ENCODE results near the gene PMM2.

PMM2 gene

GRCh38 chr16:8892101-8892575, 94.5 kb downstream of the PMM2 start:
- H3K4me3 ChIP-seq (ENCODE audit: low read depth, low read length), result no peak overlapping the region
- no peak for TF ChIP-seq MYC (IDR thresholded peaks at IDR 0.05; ENCODE audit: low read depth, low read length)
- TF ChIP-seq POLR2A (IDR thresholded peaks at IDR 0.05; ENCODE audit: extremely low read depth, insufficient read length), result no peak
- TF ChIP-seq, protein P1, sequence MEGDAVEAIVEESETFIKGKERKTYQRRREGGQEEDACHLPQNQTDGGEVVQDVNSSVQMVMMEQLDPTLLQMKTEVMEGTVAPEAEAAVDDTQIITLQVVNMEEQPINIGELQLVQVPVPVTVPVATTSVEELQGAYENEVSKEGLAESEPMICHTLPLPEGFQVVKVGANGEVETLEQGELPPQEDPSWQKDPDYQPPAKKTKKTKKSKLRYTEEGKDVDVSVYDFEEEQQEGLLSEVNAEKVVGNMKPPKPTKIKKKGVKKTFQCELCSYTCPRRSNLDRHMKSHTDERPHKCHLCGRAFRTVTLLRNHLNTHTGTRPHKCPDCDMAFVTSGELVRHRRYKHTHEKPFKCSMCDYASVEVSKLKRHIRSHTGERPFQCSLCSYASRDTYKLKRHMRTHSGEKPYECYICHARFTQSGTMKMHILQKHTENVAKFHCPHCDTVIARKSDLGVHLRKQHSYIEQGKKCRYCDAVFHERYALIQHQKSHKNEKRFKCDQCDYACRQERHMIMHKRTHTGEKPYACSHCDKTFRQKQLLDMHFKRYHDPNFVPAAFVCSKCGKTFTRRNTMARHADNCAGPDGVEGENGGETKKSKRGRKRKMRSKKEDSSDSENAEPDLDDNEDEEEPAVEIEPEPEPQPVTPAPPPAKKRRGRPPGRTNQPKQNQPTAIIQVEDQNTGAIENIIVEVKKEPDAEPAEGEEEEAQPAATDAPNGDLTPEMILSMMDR (IDR thresholded peaks at IDR 0.05; ENCODE audit: low read depth, low read length), result no peak
- TF ChIP-seq MAX (IDR thresholded peaks at IDR 0.05; ENCODE audit: low read depth, low read length), result no peak
- DNase-seq (ENCODE audit: low read depth), result no peak

GRCh38 chr16:8893426-8893825, 95.8 kb downstream of the PMM2 start:
- no peak for TF ChIP-seq MYC (IDR thresholded peaks at IDR 0.05; ENCODE audit: low read depth, low read length)
- TF ChIP-seq, protein P1 (IDR thresholded peaks at IDR 0.05; ENCODE audit: low read depth, low read length), result no peak
- TF ChIP-seq POLR2A (IDR thresholded peaks at IDR 0.05; ENCODE audit: extremely low read depth, insufficient read length), result no peak
- TF ChIP-seq MAX (IDR thresholded peaks at IDR 0.05; ENCODE audit: low read depth, low read length), result no peak
- no peak for DNase-seq (ENCODE audit: low read depth)
- H3K4me3 ChIP-seq (ENCODE audit: low read depth, low read length), result no peak overlapping the region

GRCh38 chr16:8893976-8894690, 96.5 kb downstream of the PMM2 start:
- DNase-seq (ENCODE audit: low read depth), result no peak
- no peak for TF ChIP-seq POLR2A (IDR thresholded peaks at IDR 0.05; ENCODE audit: extremely low read depth, insufficient read length)
- H3K4me3 ChIP-seq (ENCODE audit: low read depth, low read length), result no peak overlapping the region

GRCh38 chr16:8894736-8895334, 97.2 kb downstream of the PMM2 start:
- H3K4me3 ChIP-seq (ENCODE audit: low read depth, low read length), result no peak overlapping the region
- TF ChIP-seq, protein P1 (IDR thresholded peaks at IDR 0.05; ENCODE audit: low read depth, low read length), result no peak
- TF ChIP-seq POLR2A (IDR thresholded peaks at IDR 0.05; ENCODE audit: extremely low read depth, insufficient read length) (no peak), MYC (IDR thresholded peaks at IDR 0.05; ENCODE audit: low read depth, low read length) (no peak), MAX (IDR thresholded peaks at IDR 0.05; ENCODE audit: low read depth, low read length) (no peak)
- no peak for DNase-seq (ENCODE audit: low read depth)

DNA sequence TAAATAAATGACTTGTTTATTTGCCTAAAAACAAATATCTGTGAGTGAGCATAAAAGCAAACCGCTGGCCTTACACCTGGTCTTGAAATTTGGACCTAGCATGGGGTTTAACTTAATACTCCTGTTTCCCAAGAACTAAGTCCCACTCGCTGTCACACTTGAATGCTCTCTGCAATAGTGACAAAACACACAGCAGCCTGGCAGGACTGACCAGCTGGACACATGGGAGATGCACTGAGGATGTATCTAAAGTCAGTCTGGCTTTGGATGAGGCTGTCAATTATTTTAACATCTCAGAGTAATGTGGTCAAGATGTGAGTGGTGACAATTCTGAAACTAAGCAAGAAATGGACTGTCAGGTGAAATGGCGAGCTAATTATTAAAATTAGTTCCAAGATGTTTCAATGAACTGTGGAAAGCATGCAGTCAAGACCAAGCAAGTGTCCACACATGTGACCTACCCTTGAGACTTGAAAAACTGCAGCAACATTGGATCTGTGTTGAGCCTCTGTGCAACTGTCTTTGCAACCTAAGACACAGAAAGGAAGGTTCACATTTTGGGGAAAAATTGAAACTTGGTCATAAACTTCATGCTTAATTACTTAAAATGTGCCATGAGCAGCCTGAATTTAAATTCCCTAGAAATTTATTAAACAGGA, 101.2 kb downstream of the PMM2 start:
- TF ChIP-seq MYC (IDR thresholded peaks at IDR 0.05; ENCODE audit: low read depth, low read length) (no peak), MAX (IDR thresholded peaks at IDR 0.05; ENCODE audit: low read depth, low read length) (no peak), POLR2A (IDR thresholded peaks at IDR 0.05; ENCODE audit: extremely low read depth, insufficient read length) (no peak)
- TF ChIP-seq, protein P1 (IDR thresholded peaks at IDR 0.05; ENCODE audit: low read depth, low read length), result no peak
- DNase-seq (ENCODE audit: low read depth), result no peak
- H3K4me3 ChIP-seq (ENCODE audit: low read depth, low read length), result no peak overlapping the region

Data from NB4 (cell line).